Measurements from ENCODE around the gene BCL2L13. TPM values are rescaled to one million over a fixed set of nuclear protein-coding genes. Genes with fewer than 3 reads are reported as not detected.
"Not testable (repeated sequence)": the region's sequence is repeated elsewhere in the genome, so short reads cannot be mapped to it uniquely, and the experiment has no call there.

BCL2L13 gene
- total RNA-seq, 1 experiment from 2014 or later, result 52.9 TPM

DNA sequence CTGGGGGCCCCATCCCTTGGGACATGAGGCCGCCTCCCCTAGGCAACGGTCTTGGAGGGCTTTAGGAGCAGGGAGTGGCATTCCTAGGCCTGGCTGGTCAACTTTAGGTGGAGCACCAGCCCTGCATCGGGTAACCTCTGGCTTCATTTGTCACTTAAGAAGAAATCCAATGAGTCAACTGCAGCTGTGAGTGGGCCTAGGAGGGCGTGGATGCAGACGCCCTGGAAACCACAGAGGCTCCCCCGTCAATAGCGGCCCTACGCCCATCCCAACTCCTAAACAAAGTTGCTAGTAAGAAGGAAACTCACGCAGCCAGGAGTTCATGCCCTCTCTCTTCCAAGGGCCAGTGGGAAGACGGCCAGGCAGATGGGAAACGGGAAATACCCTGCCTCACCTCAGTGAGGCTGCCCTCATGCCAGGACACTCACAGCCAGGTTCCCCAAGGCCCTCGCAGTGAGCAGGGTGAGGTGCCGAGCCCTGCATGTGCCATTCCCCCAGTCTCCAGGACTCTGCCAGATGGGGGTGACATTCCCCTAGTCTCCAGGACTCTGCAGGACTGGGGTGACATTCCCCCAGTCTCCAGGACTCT is 114.9 kb downstream of the BCL2L13 start:
- Histone ChIP-seq H3K36me3 (ENCODE audit: insufficient read depth, low read length, poor library complexity, severe bottlenecking) (no peaks in the 10 kb centered on the region), H3K4me1 (ENCODE audit: insufficient read depth, low read length, poor library complexity, severe bottlenecking) (no peaks in the 10 kb centered on the region), H3K4me3 (ENCODE audit: low read depth, low read length, poor library complexity, severe bottlenecking) (no peak overlapping the region), H3K9me3 (ENCODE audit: low read depth, low read length, poor library complexity, severe bottlenecking) (no peaks in the 10 kb centered on the region), H3K27me3 (replicated peaks; ENCODE audit: insufficient read depth, low read depth, low read length, poor library complexity) (no peaks in the 10 kb centered on the region), H3K27ac (ENCODE audit: low read depth, low read length, poor library complexity, severe bottlenecking) (no peak overlapping the region)
- DNase-seq (ENCODE audit: low spot score), result no peak
- TF ChIP-seq CTCF (conservative IDR thresholded peaks at IDR 0.05; ENCODE audit: low read depth, low read length) (no peak), EZH2 (IDR thresholded peaks at IDR 0.05; ENCODE audit: borderline replicate concordance, low read depth, low read length, poor library complexity, severe bottlenecking) (no peak)
- POLR2A ChIA-PET (ENCODE audit: low non-redundant PET), result no interaction called here
- CTCF ChIA-PET, result no interaction called here
- BruUV-seq (replicated peaks), result no TSS peak
- intact Hi-C loops (cut with micrococcal nuclease; ENCODE audit: unreplicated experiment), result no loop called here

GRCh38 chr22:17754233-17754925 is 115.8 kb downstream of the BCL2L13 start:
- no peaks in the 10 kb centered on the region for H3K9me3 ChIP-seq (ENCODE audit: low read depth, low read length, poor library complexity, severe bottlenecking)
- no TSS peak for BruUV-seq (replicated peaks)

GRCh38 chr22:17761138-17761488 is 122.6 kb downstream of the BCL2L13 start:
- ChIA-PET POLR2A (ENCODE audit: low non-redundant PET) (interaction anchor here (0.6 kb wide), 1 partner anchor 261 kb away, joined by 12 read pairs; no protein-coding TSS in a partner anchor), CTCF (interaction anchor here (0.6 kb wide), 1 partner anchor 396 kb away, joined by 12 read pairs; no protein-coding TSS in a partner anchor)
- no peak for DNase-seq (ENCODE audit: low spot score)
- intact Hi-C loops (cut with micrococcal nuclease; ENCODE audit: unreplicated experiment), result no loop called here
- no TSS peak for BruUV-seq (replicated peaks)
- no peaks in the 10 kb centered on the region for H3K36me3 ChIP-seq (ENCODE audit: insufficient read depth, low read length, poor library complexity, severe bottlenecking)
- H3K27ac ChIP-seq (ENCODE audit: low read depth, low read length, poor library complexity, severe bottlenecking), result peak overlapping the region; percentile 37
- no peak overlapping the region for H3K4me3 ChIP-seq (ENCODE audit: low read depth, low read length, poor library complexity, severe bottlenecking)
- H3K9me3 ChIP-seq (ENCODE audit: low read depth, low read length, poor library complexity, severe bottlenecking), result no peaks in the 10 kb centered on the region
- H3K4me1 ChIP-seq (ENCODE audit: insufficient read depth, low read length, poor library complexity, severe bottlenecking), result no peaks in the 10 kb centered on the region
- TF ChIP-seq EZH2 (IDR thresholded peaks at IDR 0.05; ENCODE audit: borderline replicate concordance, low read depth, low read length, poor library complexity, severe bottlenecking) (no peak), CTCF (conservative IDR thresholded peaks at IDR 0.05; ENCODE audit: low read depth, low read length) (no peak)
- H3K27me3 ChIP-seq (replicated peaks; ENCODE audit: insufficient read depth, low read depth, low read length, poor library complexity), result no peaks in the 10 kb centered on the region

More at GRCh38 chr22:17754233-17754925, 115.8 kb downstream of the BCL2L13 start:
- POLR2A ChIA-PET (ENCODE audit: low non-redundant PET), result no interaction called here
- CTCF ChIA-PET, result no interaction called here
- TF ChIP-seq CTCF (conservative IDR thresholded peaks at IDR 0.05; ENCODE audit: low read depth, low read length) (peak; percentile 43; the same call in 1 of the 2 replicates), EZH2 (IDR thresholded peaks at IDR 0.05; ENCODE audit: borderline replicate concordance, low read depth, low read length, poor library complexity, severe bottlenecking) (no peak)
- Histone ChIP-seq H3K36me3 (ENCODE audit: insufficient read depth, low read length, poor library complexity, severe bottlenecking) (no peaks in the 10 kb centered on the region), H3K4me1 (ENCODE audit: insufficient read depth, low read length, poor library complexity, severe bottlenecking) (no peaks in the 10 kb centered on the region), H3K27me3 (replicated peaks; ENCODE audit: insufficient read depth, low read depth, low read length, poor library complexity) (no peaks in the 10 kb centered on the region), H3K27ac (ENCODE audit: low read depth, low read length, poor library complexity, severe bottlenecking) (no peak overlapping the region), H3K4me3 (ENCODE audit: low read depth, low read length, poor library complexity, severe bottlenecking) (no peak overlapping the region)
- peak; percentile 29 for DNase-seq (ENCODE audit: low spot score)
- intact Hi-C loops (cut with micrococcal nuclease; ENCODE audit: unreplicated experiment), result no loop called here

GRCh38 chr22:17763442-17763841 is 124.9 kb downstream of the BCL2L13 start:
- BruUV-seq (replicated peaks); POLR2A ChIA-PET (ENCODE audit: low non-redundant PET); intact Hi-C loops (cut with micrococcal nuclease; ENCODE audit: unreplicated experiment); H3K4me1 ChIP-seq (ENCODE audit: insufficient read depth, low read length, poor library complexity, severe bottlenecking); DNase-seq (ENCODE audit: low spot score); H3K36me3 ChIP-seq (ENCODE audit: insufficient read depth, low read length, poor library complexity, severe bottlenecking); H3K4me3 ChIP-seq (ENCODE audit: low read depth, low read length, poor library complexity, severe bottlenecking); H3K27me3 ChIP-seq (replicated peaks; ENCODE audit: insufficient read depth, low read depth, low read length, poor library complexity); H3K27ac ChIP-seq (ENCODE audit: low read depth, low read length, poor library complexity, severe bottlenecking); H3K9me3 ChIP-seq (ENCODE audit: low read depth, low read length, poor library complexity, severe bottlenecking): not testable (repeated sequence)
- CTCF ChIA-PET, result interaction anchor here (0.6 kb wide), 1 partner anchor 16 kb away, joined by 3 read pairs; no protein-coding TSS in a partner anchor
